Tibial artery (tissue), 4 donors: ENCODE results near the gene PRKAR1B.
A peak's percentile ranks its signal among the peaks of the same experiment; 100 is the strongest.

ENCODE experiments used
- DNase-seq, 2 donors: peaks; one replicate each; pipeline ENCODE4 v3.0.0-alpha.2; 2019
- H3K27ac ChIP-seq, 2 donors: fragments of 200-600 bp; sonication (generic) in 1 of 2; 1 replicate in 1 of 2; 2 replicates in 1 of 2; pipeline ENCODE4 v1.5.1; 2018 to 2019; ENCODE audit warnings: mild to moderate bottlenecking in 1 of 2
- H3K27me3 ChIP-seq, 2 donors: fragments of 200-600 bp; sonication (generic) in 1 of 2; one replicate each; pipeline versions ENCODE4 v1.5.1 to v1.6.0; 2016 to 2019
- H3K36me3 ChIP-seq, 3 donors: fragments of 200-600 bp; sonication (generic) in 2 of 3; one replicate each; pipeline ENCODE4 v1.5.1; 2016 to 2019; ENCODE audit warnings: mild to moderate bottlenecking in 2 of 3
- H3K4me1 ChIP-seq, 4 donors: fragments of 200-600 bp; sonication (generic) in 2 of 4; 1 replicate in 3 of 4; 2 replicates in 1 of 4; pipeline ENCODE4 v1.5.1; 2016 to 2019
- H3K4me3 ChIP-seq, 2 donors: fragments of 200-600 bp; sonication (generic) in 1 of 2; 1 replicate in 1 of 2; 2 replicates in 1 of 2; pipeline ENCODE4 v1.5.1; 2018 to 2019; ENCODE audit warnings: mild to moderate bottlenecking in 2 of 2
- H3K9me3 ChIP-seq, 3 donors: fragments of 200-600 bp; sonication (generic) in 1 of 3; one replicate each; pipeline ENCODE4 v1.5.1; 2016 to 2019
- intact Hi-C: fragments of 100-400 bp; cut with DNase I; formaldehyde crosslinking; loops from one replicate; pipeline ENCODE4 v1.15.0; 2023; ENCODE audit warnings: low total_unique reads
- TF ChIP-seq, protein P1 (sequence below), 2 experiments: fragments of 200-600 bp in 1 of 2; fragments of 450-650 bp in 1 of 2; IDR thresholded peaks; one replicate each; pipeline ENCODE4 v1.5.1; 2017 to 2019; ENCODE audit warnings: antibody characterized with exemption in 2 of 2, mild to moderate bottlenecking in 1 of 2, moderate library complexity in 1 of 2

PRKAR1B gene

DNA sequence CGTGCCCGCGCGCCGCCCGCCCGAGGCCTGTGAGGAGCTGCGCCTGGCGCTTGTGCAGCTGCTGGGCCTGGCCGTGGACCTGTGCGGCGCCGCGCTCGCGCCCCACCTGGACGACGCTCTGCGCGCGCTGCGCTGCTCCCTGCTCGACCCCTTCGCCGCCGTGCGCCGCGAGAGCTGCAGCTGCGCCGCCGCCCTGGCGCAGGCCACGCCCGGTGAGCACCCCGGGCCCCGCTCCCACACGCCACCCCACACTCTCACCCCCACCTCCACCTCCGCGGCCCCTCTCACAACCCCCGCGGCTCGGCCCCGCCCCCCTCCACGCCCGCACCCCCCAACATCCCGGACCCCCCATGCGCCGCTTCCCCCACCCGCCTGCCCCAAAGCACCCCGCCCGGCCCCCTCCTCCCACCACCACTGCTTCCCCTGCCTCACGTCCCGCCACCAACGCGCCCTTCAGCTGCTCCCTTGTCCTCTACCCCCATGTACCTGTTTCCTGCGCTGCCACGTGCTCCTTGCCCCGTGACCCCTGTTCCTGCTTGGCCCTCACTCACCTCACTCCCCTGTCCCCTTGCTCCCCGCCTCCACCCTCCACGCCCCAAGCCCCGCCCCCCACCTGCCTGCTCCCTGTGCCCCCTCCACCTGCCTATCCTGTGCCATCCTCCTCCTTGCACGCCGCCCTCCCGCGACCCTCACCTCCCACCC, at the start of gene PRKAR1B:
TSS of gene PRKAR1B (minus strand) at position 178 of the 702 bp plus-strand sequence. CDS start 15,776 bp downstream, outside the sequence.
- H3K4me1 ChIP-seq: peaks cover 0 to 25% (median 18%) of the 10 kb centered on the region in 4 donors
- H3K36me3 ChIP-seq: peaks cover 0 to 32% (median 0%) of the 10 kb centered on the region in 3 donors
- no peak for DNase-seq
- TF ChIP-seq, protein P1, sequence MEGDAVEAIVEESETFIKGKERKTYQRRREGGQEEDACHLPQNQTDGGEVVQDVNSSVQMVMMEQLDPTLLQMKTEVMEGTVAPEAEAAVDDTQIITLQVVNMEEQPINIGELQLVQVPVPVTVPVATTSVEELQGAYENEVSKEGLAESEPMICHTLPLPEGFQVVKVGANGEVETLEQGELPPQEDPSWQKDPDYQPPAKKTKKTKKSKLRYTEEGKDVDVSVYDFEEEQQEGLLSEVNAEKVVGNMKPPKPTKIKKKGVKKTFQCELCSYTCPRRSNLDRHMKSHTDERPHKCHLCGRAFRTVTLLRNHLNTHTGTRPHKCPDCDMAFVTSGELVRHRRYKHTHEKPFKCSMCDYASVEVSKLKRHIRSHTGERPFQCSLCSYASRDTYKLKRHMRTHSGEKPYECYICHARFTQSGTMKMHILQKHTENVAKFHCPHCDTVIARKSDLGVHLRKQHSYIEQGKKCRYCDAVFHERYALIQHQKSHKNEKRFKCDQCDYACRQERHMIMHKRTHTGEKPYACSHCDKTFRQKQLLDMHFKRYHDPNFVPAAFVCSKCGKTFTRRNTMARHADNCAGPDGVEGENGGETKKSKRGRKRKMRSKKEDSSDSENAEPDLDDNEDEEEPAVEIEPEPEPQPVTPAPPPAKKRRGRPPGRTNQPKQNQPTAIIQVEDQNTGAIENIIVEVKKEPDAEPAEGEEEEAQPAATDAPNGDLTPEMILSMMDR (IDR thresholded peaks at IDR 0.05): no peak
- peak within 1 kb of the TSS; percentile 68 to 69 for H3K27ac ChIP-seq
- H3K4me3 ChIP-seq: peak within 1 kb of the TSS; percentile 72 to 98
- no peaks in the 10 kb centered on the region for H3K9me3 ChIP-seq
- H3K27me3 ChIP-seq: no peaks in the 10 kb centered on the region
- intact Hi-C loops: no loop called here

DNA sequence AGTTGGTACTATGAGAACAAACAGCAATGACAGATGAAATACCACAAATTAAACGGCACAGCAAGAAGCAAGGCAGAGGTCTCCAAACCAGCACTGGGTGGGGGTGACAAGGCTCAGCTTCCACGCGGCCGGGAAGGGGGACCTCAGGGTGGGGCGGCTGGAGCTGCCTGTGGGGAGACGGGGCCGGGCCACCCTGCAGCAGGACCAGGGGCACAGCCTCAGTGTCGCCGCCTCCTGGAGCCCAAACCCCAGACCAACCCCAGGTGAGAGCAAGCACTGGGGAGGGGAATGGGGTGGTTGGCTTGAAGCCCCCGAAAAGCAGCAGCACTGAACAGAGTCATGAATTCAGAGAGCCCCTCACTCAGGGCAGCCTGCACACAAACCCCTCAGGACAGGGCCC, 49.3 kb upstream of the PRKAR1B start:
- intact Hi-C loops: loop anchor here (10.0 kb wide), 1 partner anchor 262 kb away; the partner anchor contains the start of gene PDGFA
- Histone ChIP-seq H3K27ac (no peak overlapping the region), H3K27me3 (no peaks in the 10 kb centered on the region), H3K9me3 (no peaks in the 10 kb centered on the region), H3K4me1 (peaks cover 0 to 37% (median 20%) of the 10 kb centered on the region in 4 donors), H3K36me3 (peaks cover 0 to 67% (median 33%) of the 10 kb centered on the region in 3 donors), H3K4me3 (no peak overlapping the region)
- DNase-seq: no peak
- TF ChIP-seq, protein P1 (IDR thresholded peaks at IDR 0.05): no peak

DNA sequence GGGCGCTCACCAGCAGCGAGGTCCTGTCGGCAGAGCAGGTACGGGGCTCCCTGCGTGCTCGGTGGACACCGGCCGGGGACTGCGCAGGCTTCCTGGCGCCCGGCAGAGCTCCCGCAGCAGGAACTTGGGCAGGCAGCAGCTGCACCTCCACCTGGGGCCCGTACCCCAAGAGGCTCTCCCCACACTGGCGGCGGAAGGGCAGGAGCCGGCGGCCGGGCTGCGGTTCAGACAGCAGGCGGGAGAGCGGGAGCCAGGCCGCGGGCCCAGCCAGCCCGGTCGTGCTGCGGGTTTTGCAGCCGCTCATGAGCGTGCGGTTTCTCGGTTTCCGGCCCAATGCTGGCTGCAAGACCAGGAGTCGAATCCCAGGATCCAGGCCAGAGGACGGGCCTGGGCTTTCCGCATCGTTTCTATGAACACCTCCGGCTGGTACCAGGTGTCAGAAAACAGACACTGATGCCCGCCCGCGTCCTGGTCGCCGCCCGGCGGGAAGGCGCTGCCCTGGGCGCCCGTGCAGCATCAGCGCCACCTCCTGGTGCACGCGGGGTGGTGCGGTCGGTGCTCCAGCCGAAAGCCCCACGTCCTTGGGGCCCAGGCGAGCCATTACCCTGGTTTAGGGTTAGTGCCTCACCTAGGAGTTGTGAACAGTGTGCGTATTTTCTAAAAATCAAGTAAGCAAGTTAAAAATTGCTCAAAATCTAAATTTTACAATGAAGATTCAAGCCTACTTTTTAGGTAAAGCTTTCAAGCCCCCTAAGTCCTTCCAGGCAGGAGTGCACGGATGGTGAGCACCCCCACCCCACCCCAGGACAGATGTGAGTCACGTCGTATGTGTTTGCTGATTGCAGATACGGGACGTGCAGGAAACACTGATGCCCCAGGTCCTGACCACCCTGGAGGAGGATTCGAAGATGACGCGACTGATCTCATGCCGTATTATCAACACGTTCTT, 47.4 kb upstream of the PRKAR1B start:
- H3K4me1 ChIP-seq: peaks cover 0 to 32% (median 25%) of the 10 kb centered on the region in 4 donors
- H3K36me3 ChIP-seq: peaks cover 0 to 66% (median 33%) of the 10 kb centered on the region in 3 donors
- no peak overlapping the region for H3K27ac ChIP-seq
- intact Hi-C loops: loop anchor here (2.0 to 10.0 kb wide), 2 partner anchors 260 to 452 kb away; partner anchors contain the start of gene PDGFA
- no peak for DNase-seq
- no peaks in the 10 kb centered on the region for H3K9me3 ChIP-seq
- H3K27me3 ChIP-seq: no peaks in the 10 kb centered on the region
- H3K4me3 ChIP-seq: no peak overlapping the region
- TF ChIP-seq, protein P1 (IDR thresholded peaks at IDR 0.05): peak; percentile 87 to 91

DNA sequence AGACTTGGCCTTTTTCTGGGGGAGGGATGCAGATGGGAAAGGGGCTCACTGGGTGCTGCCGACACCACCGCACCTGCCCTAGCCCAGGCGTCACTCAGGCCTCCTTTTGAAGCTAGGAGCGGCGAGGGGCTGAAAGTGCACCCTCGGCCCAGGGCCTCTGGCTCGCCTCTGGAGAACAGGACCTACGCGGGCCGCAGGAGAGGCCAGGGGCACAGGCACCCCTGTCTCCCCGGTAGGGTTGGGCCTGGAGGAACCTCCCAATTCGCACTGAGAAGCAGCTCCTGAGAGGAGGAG, 46.5 kb upstream of the PRKAR1B start:
- no peaks in the 10 kb centered on the region for H3K27me3 ChIP-seq
- H3K9me3 ChIP-seq: no peaks in the 10 kb centered on the region
- no peak overlapping the region for H3K27ac ChIP-seq
- intact Hi-C loops: loop anchor here (10.0 kb wide), 1 partner anchor 259 kb away; the partner anchor contains the start of gene PDGFA
- DNase-seq: no peak
- H3K36me3 ChIP-seq: peaks cover 0 to 72% (median 33%) of the 10 kb centered on the region in 3 donors
- no peak overlapping the region for H3K4me3 ChIP-seq
- peaks cover 0 to 24% (median 18%) of the 10 kb centered on the region in 4 donors for H3K4me1 ChIP-seq
- TF ChIP-seq, protein P1 (IDR thresholded peaks at IDR 0.05): no peak

DNA sequence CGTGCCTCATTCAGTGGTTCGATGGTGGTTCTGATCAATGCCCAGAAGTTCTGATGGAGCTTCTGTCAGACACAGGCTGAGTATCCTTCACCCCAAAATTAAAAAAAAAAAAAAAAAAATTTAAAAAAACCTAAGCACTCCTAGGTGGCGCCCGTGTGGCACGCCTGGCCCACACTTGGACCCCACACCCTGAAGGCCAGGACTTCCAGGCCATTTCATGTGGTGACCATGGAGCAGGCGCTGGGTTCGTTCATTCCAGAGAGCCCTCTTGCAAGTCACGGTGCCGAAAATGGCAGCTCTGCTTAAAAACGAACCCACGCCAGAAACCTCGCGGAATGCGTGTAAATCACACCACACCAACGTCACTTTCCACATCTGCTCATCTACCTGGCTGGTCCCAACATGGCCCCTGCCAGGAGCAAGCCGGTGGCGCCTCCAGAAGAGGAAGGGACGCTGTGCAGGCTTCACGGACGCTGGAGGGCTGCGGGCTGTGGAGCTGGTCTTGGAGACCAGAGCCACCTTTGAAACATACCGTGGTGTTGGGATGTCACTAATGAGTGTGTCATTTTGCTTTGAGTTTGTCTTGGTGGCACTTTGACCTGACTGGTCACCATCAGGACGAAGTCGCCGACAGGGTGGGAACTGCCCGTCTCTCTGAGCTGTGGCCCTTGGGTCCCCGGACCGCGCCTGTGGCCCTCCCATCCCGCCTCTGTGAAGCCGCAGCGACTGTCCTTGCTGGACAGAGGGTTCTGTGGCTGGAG, 46.0 kb upstream of the PRKAR1B start:
- intact Hi-C loops: loop anchor here (10.0 kb wide), 1 partner anchor 258 kb away; the partner anchor contains the start of gene PDGFA
- Histone ChIP-seq H3K4me1 (peaks cover 0 to 23% (median 18%) of the 10 kb centered on the region in 4 donors), H3K4me3 (no peak overlapping the region), H3K9me3 (no peaks in the 10 kb centered on the region), H3K27me3 (no peaks in the 10 kb centered on the region), H3K36me3 (peaks cover 0 to 72% (median 33%) of the 10 kb centered on the region in 3 donors), H3K27ac (peak overlapping the region in 1 of 2 donors; percentile 69)
- no peak for DNase-seq
- TF ChIP-seq, protein P1 (IDR thresholded peaks at IDR 0.05): no peak
